GM04504 (cell line): ENCODE data around the gene MYO18B.

Experiments
- DNase-seq: peaks from one replicate; pipeline ENCODE4 v3.0.0-alpha.2; 2012; ENCODE audit warnings: low read depth

Gene MYO18B

DNA sequence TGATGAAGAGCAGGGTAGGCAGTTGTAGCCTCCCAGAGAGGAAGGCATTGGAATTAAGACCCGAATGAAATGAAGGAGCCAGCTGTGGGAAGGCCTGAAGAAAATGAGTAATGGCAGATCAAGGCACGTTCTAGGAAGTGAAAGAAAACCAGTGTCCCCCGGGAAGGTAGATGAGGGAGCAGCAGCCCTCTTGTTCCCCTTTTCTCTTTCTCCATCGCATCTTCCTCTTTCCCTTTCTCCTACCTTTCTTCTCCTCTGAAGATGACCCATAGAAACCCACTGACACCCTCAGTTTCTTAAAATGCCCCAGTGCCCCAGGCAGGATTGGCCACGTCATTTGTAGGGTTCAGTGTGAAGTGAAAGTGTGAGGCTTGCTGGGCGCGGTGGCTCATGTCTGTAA is 254.7 kb downstream of the MYO18B start:
- DNase-seq: no peak

DNA sequence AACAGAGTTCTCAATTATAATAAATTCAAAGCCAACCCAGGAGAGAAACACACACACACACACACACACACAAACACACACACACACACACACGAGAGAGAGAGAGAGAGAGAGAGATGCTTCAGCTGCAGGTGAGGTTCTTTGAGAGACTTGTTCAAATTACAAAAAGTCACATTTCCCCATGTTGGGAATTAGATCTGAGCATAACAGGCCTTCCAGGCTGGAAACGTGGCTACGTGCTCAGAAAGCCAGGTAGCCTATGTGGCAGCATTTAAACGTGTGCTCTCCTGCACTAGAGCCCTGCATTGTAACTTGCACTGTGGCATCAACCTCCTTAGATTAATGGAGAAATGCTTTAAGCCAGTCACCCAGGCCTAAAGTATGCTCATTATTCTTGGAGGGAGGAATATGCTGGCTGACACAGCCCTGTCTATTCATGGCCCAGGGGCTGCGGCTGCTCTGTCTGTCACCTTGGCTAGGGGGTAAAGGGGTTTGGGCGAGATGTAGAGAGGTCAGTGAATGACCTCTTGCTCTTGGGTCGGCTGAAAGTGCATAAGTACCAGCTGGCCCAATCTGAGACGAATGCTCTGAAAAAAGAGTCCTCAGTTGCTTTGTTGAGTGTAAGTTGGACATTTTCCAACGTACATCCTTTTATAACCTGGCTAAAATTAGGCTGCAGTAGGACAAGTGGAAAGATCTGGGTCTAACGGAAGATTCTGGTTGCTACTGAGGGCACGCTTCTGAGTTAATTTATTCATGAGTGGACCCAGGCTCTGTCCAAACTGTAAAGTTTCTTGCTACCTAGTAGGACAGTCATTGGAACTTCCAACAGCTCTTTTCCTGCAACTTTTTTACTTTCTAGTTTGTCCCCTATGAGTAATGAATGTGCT is 256.1 kb downstream of the MYO18B start:
- no peak for DNase-seq

DNA sequence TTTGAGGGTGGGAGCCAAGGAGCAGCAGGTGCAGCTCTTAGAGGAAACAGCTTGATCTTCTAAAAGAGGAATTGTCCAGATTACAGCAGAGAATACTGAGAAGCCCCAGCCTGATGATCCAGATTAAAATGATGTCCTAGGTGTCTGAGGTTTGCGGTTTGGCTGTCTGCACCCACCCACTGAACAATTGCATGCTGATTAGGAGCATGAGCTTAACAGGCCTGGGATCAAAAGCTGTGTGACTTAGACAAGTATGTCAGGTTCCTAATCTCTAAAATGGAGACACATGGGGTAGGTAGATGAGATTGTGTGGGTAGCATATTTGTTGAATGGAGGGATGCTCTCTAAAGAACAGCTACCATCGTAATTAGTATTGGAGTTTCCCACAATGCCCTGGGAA is 260.5 kb downstream of the MYO18B start:
- DNase-seq: no peak

- DNase-seq: no peak
These were observed 262.5 kb downstream of the MYO18B start for GRCh38 chr22:26004477-26004876.

DNA sequence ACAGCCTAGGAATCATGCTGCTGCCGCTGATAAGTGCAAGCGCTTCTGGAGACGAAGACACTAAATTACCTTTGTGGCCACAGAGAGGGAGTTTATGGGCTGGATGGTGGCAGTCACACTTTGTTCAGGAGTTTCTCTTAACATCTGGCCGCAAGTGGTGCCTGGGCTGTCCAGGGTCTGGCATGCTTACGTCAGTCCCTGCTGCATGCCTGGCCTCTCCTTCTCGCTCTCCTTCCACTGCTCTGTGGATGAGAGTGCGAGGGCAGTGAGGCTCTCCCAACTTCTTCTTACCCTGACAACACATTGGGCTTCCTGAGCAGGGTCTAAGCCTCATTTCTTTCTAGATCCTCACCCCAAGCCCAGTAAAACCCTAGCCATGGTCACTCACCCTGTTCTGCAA is 266.6 kb downstream of the MYO18B start:
- no peak for DNase-seq

DNA sequence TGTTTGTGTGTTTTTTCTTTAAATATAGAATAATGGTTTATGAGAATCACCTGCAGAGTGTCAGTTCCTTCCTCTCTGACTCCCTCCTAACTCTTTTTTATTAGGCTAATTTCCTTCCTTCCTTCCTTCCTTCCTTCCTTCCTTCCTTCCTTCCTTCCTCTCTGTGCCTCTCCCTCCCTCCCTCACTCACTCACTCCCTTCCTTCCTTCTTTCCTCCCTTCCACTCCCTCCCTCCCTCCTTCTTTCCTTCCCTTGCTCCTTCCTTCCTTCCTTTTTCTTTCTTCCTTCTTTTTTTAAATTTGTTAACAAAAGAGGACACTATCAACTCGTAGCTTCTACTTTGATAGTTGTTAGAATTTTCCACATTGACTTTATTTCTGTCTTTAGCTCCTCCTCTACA is 274.9 kb downstream of the MYO18B start:
- DNase-seq: no peak

DNA sequence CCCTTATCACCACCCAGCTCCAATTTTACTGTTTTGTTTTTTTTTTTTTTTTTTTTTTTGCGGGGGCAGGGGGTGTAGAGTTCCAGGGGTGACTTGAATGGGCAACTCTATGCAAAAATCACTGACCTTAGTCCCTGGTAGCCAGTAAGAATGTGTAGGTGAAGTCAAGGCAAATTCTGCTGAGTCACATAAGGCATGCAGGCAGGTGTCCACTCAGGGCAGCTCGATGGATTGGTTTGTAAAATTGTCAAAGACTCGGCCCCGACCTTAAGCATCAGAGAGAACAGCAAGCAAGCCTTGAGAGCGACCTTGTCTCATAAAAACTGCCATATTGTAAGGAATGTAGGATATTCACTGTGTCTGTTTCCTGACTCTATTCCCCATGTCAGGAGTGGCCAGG is 275.9 kb downstream of the MYO18B start:
- no peak for DNase-seq

GRCh38 chr22:26019596-26019995 is 277.6 kb downstream of the MYO18B start:
- DNase-seq: no peak

GRCh38 chr22:26021516-26021915 is 279.5 kb downstream of the MYO18B start:
- DNase-seq: no peak

DNA sequence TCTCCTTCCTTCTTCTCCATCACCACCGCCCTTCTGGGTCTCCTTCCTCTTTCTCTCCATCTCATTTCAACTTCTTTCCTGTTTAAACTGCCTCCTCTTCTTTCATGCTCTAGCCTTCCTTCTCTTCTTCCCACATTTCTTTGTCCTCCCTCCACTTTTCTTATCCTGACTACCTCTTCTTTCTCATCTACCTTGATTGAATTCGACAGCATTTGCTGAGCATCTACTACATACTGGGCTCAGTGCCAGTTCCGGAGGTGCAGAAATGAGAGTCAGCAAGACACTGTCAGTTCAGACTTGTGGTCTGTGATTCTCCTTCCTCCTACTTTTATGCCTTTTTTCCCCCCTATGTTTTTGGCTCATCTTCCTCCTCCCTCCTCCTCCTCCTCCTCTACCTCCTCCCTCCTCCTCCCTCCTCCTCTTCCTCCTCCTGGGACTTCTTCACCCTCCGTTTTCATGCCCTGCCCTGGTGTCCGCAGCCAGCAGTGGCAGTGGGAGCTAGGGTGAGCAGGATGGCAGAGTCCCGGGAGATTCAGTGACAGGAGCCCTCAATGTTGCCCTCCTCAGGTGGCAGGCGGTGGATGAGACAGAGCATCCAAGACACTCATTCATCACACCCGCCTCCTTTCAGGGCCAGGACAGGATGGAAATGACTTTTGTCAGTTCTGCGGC is 281.3 kb downstream of the MYO18B start:
- no peak for DNase-seq

DNA sequence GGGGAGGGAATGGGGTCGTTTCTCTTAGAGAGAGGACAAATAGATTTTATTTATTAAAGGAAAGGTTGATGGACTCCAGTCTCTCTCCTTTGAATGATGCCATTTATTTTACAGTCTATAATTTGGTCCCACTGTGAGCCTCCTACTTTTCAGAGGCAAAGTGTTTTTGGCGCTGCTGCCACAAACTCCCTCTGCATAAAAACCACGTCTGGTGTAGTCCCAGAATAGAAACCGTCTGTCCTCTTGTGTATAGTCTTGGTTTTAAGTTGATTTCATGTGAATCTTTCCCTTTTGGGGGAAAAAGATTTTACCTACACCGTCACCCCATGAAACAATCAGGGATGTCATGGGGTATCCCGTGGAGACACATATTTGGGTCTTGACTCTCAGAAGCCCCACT is 283.6 kb downstream of the MYO18B start:
- no peak for DNase-seq

- no peak for DNase-seq
These were observed 285.4 kb downstream of the MYO18B start for GRCh38 chr22:26027341-26027740.

GRCh38 chr22:26031641-26032040 is 289.7 kb downstream of the MYO18B start:
- no peak for DNase-seq

DNA sequence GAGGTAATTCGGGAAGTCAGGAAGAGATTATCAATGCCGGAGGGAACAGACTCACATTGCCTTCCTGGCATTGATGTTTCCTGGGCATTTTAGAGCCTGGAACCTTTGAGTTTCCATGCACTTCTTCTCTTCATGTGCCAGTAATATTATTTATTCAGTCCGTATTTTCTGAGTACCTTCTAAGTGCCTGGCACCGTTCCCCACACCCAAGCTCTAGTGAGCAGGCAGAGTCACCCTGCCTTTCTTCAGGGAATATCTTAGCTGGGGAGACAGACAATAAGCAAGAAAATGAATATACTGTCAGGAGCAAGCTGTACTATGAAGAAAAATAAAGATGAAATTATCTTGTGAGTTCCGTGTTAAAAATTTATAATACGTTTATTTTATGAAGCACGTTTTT is 291.1 kb downstream of the MYO18B start:
- no peak for DNase-seq

GRCh38 chr22:26033586-26033985 is 291.6 kb downstream of the MYO18B start:
- no peak for DNase-seq

DNA sequence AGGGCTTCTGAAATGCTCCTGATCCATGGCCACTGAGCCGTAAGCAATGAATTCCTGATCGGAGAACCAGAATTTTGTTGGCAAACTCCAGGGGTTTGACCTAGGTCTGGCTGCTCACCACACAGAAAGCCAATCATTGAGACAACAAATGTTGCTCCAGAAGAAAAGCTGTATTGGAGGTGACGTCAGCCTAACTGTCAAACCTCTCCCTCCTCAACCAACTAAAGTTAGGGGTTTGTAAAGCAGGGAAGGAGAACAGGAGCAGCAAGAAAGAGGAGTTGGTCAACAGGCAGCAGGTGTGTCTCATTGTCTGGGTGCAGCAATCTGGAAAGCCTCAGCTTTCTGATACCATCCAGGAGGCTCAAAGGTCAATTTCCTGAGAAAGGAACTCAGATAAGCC is 293.5 kb downstream of the MYO18B start:
- no peak for DNase-seq

GRCh38 chr22:26038365-26038764 is 296.4 kb downstream of the MYO18B start:
- no peak for DNase-seq

DNA sequence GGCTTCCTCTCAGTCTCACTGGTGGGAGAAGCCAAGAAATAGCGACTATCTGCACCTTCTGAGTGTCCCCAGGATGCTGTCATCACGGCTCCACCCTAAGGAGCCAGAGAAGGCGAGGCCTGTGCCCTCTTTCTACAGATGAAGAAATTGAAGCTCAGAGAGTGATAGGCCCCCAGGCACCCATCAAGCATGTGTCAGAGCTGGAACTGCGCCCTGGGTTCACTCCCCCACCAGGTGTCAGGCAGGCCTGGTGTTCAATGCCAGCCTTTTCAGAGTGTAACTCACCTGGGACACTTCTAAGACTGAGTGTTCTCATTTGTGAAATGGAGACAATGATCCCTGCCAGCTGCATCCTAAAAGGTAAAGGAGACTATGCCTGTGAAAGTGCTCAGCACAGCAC is 299.9 kb downstream of the MYO18B start:
- DNase-seq: no peak

DNA sequence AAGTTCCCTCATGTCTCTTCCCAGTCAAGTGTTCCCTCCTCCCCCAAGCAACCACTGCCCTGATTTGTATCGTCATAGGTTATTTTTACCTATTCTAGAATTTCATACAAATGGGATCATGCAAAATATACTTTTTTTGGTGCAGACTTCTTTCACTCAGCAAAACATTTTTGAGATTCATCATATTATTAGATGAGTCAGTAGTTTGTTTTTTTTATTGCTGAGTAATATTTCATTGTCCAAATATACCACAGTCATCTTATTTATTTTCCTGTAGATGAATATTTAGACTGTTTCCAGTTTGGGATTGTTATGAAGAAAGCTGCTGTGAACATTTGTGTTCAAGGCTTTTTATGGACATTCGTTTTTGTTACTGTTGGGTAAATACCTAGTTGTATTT is 301.0 kb downstream of the MYO18B start:
- DNase-seq: no peak

GRCh38 chr22:26045051-26045450 is 303.1 kb downstream of the MYO18B start:
- no peak for DNase-seq

DNA sequence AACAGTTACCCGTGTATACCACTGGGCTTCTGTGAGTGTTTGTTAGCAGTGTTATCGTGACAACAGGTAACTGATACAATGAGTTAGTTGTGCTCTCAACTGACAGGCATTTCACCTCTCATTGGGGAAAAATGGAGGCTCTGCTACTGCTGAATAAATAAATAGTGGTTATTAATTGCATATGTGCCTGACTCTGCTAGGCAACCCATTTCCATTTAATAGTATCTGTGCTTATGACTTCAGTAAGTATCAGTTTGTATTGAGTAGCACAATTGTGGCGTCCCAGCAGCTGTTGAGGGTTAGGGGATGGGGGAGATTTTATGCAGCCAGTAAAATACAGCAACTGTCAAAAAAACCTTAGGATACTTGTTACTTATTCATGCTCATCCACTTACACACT is 303.9 kb downstream of the MYO18B start:
- no peak for DNase-seq

DNA sequence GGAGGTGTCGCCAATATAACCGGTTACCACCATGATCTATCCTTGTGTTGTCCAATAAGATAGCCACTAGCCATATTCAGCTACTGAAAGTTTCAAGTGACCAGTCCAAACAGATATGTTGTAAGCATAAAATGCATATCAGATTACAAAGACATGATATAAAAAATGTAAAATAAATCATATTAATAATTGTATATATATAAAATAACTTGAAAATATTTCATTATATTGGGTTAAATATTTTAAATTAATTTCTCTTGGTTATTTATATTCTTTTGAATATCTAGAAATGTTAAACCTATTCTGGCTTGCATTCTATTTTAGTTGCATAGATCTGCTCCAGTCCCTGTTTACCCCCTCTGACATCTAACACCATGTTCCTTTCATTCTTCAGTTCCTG is 305.5 kb downstream of the MYO18B start:
- no peak for DNase-seq

DNA sequence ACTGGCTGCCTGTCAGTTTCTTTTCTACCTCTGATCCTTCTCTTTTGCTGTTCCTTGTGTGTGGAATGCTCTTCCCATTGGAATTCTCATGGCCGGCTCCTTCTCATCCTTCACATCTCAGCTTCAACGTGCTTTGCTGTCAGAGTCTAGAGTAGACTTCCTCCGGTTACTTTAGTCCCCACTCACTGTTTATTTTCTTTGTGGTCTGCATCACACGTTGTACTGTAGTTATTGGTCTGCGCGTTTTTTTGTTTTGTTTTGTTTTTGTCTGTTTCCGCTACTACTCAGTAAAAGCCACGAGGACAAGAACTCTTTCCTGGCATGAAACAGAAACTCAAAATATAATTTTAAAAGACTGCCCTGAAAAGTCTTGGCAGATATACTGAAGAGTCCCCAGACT is 305.9 kb downstream of the MYO18B start:
- no peak for DNase-seq

DNA sequence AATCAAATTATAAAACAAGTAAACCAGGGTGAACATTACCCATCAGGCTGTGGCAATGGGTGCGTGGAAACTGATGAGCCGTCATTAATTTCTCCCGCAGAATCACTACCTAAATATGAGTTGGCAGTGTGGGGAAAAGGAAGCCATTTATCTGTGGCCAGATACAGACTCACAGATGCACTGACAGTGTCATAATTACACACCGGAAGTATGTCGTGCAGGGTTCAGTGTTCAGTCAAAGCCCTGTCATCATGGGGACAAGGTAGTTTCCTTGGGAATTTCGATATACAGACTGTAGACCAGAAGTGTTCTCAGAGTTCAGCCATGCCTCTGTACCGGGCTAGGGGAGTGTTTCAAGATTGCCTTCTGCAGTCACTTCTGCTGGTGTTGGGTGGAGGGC is 308.1 kb downstream of the MYO18B start:
- no peak for DNase-seq
